ENCODE measurements around the gene DMRT1.

DNA sequence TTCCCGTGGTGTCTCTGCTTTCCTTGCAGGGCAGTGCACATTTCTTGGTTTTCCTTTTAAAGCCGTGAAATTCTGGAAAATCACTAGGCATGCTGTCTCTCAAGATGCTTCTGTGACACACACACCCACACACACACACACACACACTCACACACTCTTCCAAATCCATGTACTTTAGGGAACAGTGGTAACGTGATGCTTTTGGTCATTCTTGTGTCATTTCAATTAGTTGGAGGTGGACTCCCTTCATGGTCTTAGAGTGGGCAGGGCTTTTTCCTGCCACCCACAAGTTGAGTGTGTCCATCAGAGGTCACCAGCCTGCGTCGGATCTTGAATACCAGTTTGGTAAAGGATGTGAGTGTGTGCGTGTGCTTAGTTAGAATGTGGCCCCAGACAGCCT is 64.4 kb downstream of the DMRT1 start:
- TF ChIP-seq, protein P1, sequence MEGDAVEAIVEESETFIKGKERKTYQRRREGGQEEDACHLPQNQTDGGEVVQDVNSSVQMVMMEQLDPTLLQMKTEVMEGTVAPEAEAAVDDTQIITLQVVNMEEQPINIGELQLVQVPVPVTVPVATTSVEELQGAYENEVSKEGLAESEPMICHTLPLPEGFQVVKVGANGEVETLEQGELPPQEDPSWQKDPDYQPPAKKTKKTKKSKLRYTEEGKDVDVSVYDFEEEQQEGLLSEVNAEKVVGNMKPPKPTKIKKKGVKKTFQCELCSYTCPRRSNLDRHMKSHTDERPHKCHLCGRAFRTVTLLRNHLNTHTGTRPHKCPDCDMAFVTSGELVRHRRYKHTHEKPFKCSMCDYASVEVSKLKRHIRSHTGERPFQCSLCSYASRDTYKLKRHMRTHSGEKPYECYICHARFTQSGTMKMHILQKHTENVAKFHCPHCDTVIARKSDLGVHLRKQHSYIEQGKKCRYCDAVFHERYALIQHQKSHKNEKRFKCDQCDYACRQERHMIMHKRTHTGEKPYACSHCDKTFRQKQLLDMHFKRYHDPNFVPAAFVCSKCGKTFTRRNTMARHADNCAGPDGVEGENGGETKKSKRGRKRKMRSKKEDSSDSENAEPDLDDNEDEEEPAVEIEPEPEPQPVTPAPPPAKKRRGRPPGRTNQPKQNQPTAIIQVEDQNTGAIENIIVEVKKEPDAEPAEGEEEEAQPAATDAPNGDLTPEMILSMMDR (IDR thresholded peaks at IDR 0.05): no peak
- no peak for TF ChIP-seq POLR2A (IDR thresholded peaks at IDR 0.05)
